ENCODE measurements around the gene SMYD3.

- TF ChIP-seq ZBTB21 (tag by site-specific recombination; IDR thresholded peaks at IDR 0.05) (no peak), ZBTB20 (tag by site-specific recombination; IDR thresholded peaks at IDR 0.05) (no peak), ZNF121 (tag by site-specific recombination; IDR thresholded peaks at IDR 0.05) (no peak), ZBTB7A (tag by site-specific recombination; IDR thresholded peaks at IDR 0.05; ENCODE audit: low read depth) (no peak), BCL11B (tag by site-specific recombination; IDR thresholded peaks at IDR 0.05; ENCODE audit: low read depth) (no peak), TSHZ1 (tag by site-specific recombination; IDR thresholded peaks at IDR 0.05; ENCODE audit: borderline replicate concordance) (no peak), ZNF133 (tag by site-specific recombination; IDR thresholded peaks at IDR 0.05) (no peak)
- TF ChIP-seq, protein P1, sequence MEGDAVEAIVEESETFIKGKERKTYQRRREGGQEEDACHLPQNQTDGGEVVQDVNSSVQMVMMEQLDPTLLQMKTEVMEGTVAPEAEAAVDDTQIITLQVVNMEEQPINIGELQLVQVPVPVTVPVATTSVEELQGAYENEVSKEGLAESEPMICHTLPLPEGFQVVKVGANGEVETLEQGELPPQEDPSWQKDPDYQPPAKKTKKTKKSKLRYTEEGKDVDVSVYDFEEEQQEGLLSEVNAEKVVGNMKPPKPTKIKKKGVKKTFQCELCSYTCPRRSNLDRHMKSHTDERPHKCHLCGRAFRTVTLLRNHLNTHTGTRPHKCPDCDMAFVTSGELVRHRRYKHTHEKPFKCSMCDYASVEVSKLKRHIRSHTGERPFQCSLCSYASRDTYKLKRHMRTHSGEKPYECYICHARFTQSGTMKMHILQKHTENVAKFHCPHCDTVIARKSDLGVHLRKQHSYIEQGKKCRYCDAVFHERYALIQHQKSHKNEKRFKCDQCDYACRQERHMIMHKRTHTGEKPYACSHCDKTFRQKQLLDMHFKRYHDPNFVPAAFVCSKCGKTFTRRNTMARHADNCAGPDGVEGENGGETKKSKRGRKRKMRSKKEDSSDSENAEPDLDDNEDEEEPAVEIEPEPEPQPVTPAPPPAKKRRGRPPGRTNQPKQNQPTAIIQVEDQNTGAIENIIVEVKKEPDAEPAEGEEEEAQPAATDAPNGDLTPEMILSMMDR (tag by site-specific recombination; IDR thresholded peaks at IDR 0.05): no peak
These were observed 6.7 kb upstream of the SMYD3 start for GRCh38 chr1:246513619-246514343.
